ENCODE measurements around the gene KLHL22. TPM values are rescaled to one million over a fixed set of nuclear protein-coding genes. Genes with fewer than 3 reads are reported as not detected.

The KLHL22 gene
- total RNA-seq, 1 experiment from 2014 or later = 14.5 TPM

GRCh38 chr22:20490941-20491307 is 4.7 kb downstream of the KLHL22 start:
- ATAC-seq (no peak), DNase-seq (ENCODE audit: low read depth, low spot score) (no peak)
- BruUV-seq (replicated peaks) = no TSS peak
- Histone ChIP-seq H3K27ac (ENCODE audit: low read length) (no peak overlapping the region), H3K4me1 (ENCODE audit: control insufficient read depth, insufficient read depth, low read length) (no peaks in the 10 kb centered on the region; the same call in 1 of the 2 replicates), H3K36me3 (ENCODE audit: control insufficient read depth, insufficient read depth, low read length) (no peaks in the 10 kb centered on the region; the same call in 1 of the 2 replicates), H3K27me3 (ENCODE audit: control insufficient read depth, insufficient read depth, low read length) (no peaks in the 10 kb centered on the region), H3K4me3 (ENCODE audit: low read depth in 2 of 2, low read length in 2 of 2) (no peak overlapping the region), H3K9me3 (ENCODE audit: control insufficient read depth, insufficient read depth, low read depth, low read length) (no peaks in the 10 kb centered on the region)
- intact Hi-C loops (cut with micrococcal nuclease; ENCODE audit: unreplicated experiment) (no loop called here), in situ Hi-C loops (cut with HindIII; ENCODE audit: low pct_unique_long_range_greater_than_20kb, low sequenced_read_pairs) (no loop called here)
- TF ChIP-seq TCF7L2 (IDR thresholded peaks at IDR 0.05; ENCODE audit: low read depth, low read length) (no peak), REST (IDR thresholded peaks at IDR 0.05; ENCODE audit: insufficient read depth in 1 of 2, low read depth in 2 of 2, low read length in 1 of 2) (no peak), SIN3A (IDR thresholded peaks at IDR 0.05; ENCODE audit: borderline replicate concordance, insufficient read depth, low read depth, low read length) (no peak), CTCF (IDR thresholded peaks at IDR 0.05) (no peak), POLR2AphosphoS5 (IDR thresholded peaks at IDR 0.05; ENCODE audit: low read depth, low read length) (no peak)
- ChIA-PET CTCF (no interaction called here), POLR2A (no interaction called here)

- DNase-seq (ENCODE audit: low read depth, low spot score) (no peak), ATAC-seq (no peak)
- ChIA-PET POLR2A (no interaction called here), CTCF (no interaction called here)
- intact Hi-C loops (cut with micrococcal nuclease; ENCODE audit: unreplicated experiment) (no loop called here), in situ Hi-C loops (cut with HindIII; ENCODE audit: low pct_unique_long_range_greater_than_20kb, low sequenced_read_pairs) (no loop called here)
- H3K36me3 ChIP-seq (ENCODE audit: control insufficient read depth, insufficient read depth, low read length) = no peaks in the 10 kb centered on the region
- H3K9me3 ChIP-seq (ENCODE audit: control insufficient read depth, insufficient read depth, low read depth, low read length) = no peaks in the 10 kb centered on the region
- no peak overlapping the region for H3K27ac ChIP-seq (ENCODE audit: low read length)
- no TSS peak for BruUV-seq (replicated peaks)
- TF ChIP-seq SIN3A (IDR thresholded peaks at IDR 0.05; ENCODE audit: borderline replicate concordance, insufficient read depth, low read depth, low read length) (no peak), TCF7L2 (IDR thresholded peaks at IDR 0.05; ENCODE audit: low read depth, low read length) (no peak), REST (IDR thresholded peaks at IDR 0.05; ENCODE audit: insufficient read depth in 1 of 2, low read depth in 2 of 2, low read length in 1 of 2) (no peak), CTCF (IDR thresholded peaks at IDR 0.05) (no peak), POLR2AphosphoS5 (IDR thresholded peaks at IDR 0.05; ENCODE audit: low read depth, low read length) (no peak)
- no peaks in the 10 kb centered on the region for H3K27me3 ChIP-seq (ENCODE audit: control insufficient read depth, insufficient read depth, low read length)
- no peak overlapping the region for H3K4me3 ChIP-seq (ENCODE audit: low read depth in 2 of 2, low read length in 2 of 2)
- no peaks in the 10 kb centered on the region; the same call in 1 of the 2 replicates for H3K4me1 ChIP-seq (ENCODE audit: control insufficient read depth, insufficient read depth, low read length)
Measured at GRCh38 chr22:20490183-20490940, 5.2 kb downstream of the KLHL22 start.

Measured in Panc1 (cell line).